Uterus (tissue), 4 donors: Measurements from ENCODE around the gene FNBP1L. TPM values are rescaled to one million over a fixed set of nuclear protein-coding genes. Genes with fewer than 3 reads are reported as not detected.

Experiments
- DNase-seq, 2 donors: peaks; one replicate each; pipeline ENCODE4 v3.0.0-alpha.2; 2019 to 2020
- H3K27ac ChIP-seq, 2 donors: fragments of 200-600 bp; sonication (generic); 1 replicate in 1 of 2; 2 replicates in 1 of 2; pipeline ENCODE4 v1.5.1; 2016 to 2018
- H3K27me3 ChIP-seq, 2 donors: fragments of 200-600 bp; sonication (generic); one replicate each; pipeline ENCODE4 v1.5.1; 2018 to 2019; ENCODE audit warnings: control low read depth in 1 of 2
- H3K36me3 ChIP-seq, 2 donors: fragments of 200-600 bp; sonication (generic); one replicate each; pipeline ENCODE4 v1.5.1; 2019; ENCODE audit warnings: control low read depth in 1 of 2
- H3K4me1 ChIP-seq, 2 donors: fragments of 200-600 bp; sonication (generic); one replicate each; pipeline ENCODE4 v1.5.1; 2018 to 2019; ENCODE audit warnings: control low read depth in 1 of 2
- H3K4me3 ChIP-seq, 2 donors: fragments of 200-600 bp; sonication (generic); 1 replicate in 1 of 2; 2 replicates in 1 of 2; pipeline ENCODE4 v1.5.1; 2018 to 2019; ENCODE audit warnings: mild to moderate bottlenecking in 1 of 2
- H3K9me3 ChIP-seq, 2 donors: fragments of 200-600 bp; sonication (generic); one replicate each; pipeline ENCODE4 v1.5.1; 2019; ENCODE audit warnings: control low read depth in 1 of 2
- CTCF ChIP-seq, 4 experiments: fragments of 200-600 bp in 2 of 4; fragments of 450-650 bp in 2 of 4; sonication (generic) in 2 of 4; IDR thresholded peaks; one replicate each; pipeline ENCODE4 v1.5.1; 2016 to 2019; ENCODE audit warnings: antibody characterized with exemption in 4 of 4, mild to moderate bottlenecking in 2 of 4, moderate library complexity in 1 of 4
- POLR2A ChIP-seq, 2 donors: fragments of 450-650 bp; IDR thresholded peaks; one replicate each; pipeline ENCODE4 v1.6.1; 2016; ENCODE audit warnings: antibody characterized with exemption in 2 of 2, mild to moderate bottlenecking in 1 of 2, moderate library complexity in 1 of 2
- intact Hi-C: fragments of 100-400 bp; cut with DNase I; formaldehyde crosslinking; loops from one replicate; pipeline ENCODE4 v1.15.1; 2023; ENCODE audit warnings: low total_unique reads
- total RNA-seq, 4 donors: library from RNA; depleted of rRNA in 3 of 4; stranded (reverse); fragments of >200 nt in 3 of 4; gene quantifications; one replicate each; pipeline versions ENCODE4 v1.1.0 to v1.2.4, GENCODE V29; 2014 to 2023
- donor health status: DM: yes; HTN: yes; CAD: no.

The FNBP1L gene
- total RNA-seq, 4 donors from 2014 or later = 14.9 to 88.1 (median 23.0) TPM

- Histone ChIP-seq H3K27ac (no peak overlapping the region), H3K36me3 (no peaks in the 10 kb centered on the region)
- DNase-seq = no peak
Measured at GRCh38 chr1:93577536-93578432, 129.9 kb downstream of the FNBP1L start.

GRCh38 chr1:93578433-93578830 is 130.5 kb downstream of the FNBP1L start:
- H3K36me3 ChIP-seq = no peaks in the 10 kb centered on the region
- H3K27ac ChIP-seq = peak overlapping the region in 1 of 2 donors; percentile 76

More at GRCh38 chr1:93577536-93578432, 129.9 kb downstream of the FNBP1L start:
- H3K4me3 ChIP-seq = no peak overlapping the region
- no peaks in the 10 kb centered on the region for H3K4me1 ChIP-seq
- TF ChIP-seq POLR2A (IDR thresholded peaks at IDR 0.05) = no peak
- no peak for TF ChIP-seq CTCF (IDR thresholded peaks at IDR 0.05)
- no peaks in the 10 kb centered on the region for H3K9me3 ChIP-seq
- no peaks in the 10 kb centered on the region for H3K27me3 ChIP-seq
- intact Hi-C loops = no loop called here

GRCh38 chr1:93578911-93579825 is 131.2 kb downstream of the FNBP1L start:
- H3K27me3 ChIP-seq = no peaks in the 10 kb centered on the region
- no peaks in the 10 kb centered on the region for H3K4me1 ChIP-seq
- no peak for DNase-seq
- no peaks in the 10 kb centered on the region for H3K36me3 ChIP-seq
- H3K4me3 ChIP-seq = no peak overlapping the region
- TF ChIP-seq POLR2A (IDR thresholded peaks at IDR 0.05) (no peak), CTCF (IDR thresholded peaks at IDR 0.05) (no peak)
- H3K9me3 ChIP-seq = no peaks in the 10 kb centered on the region
- intact Hi-C loops = no loop called here
- H3K27ac ChIP-seq = peak overlapping the region; percentile 35 to 76

More at GRCh38 chr1:93578433-93578830, 130.5 kb downstream of the FNBP1L start:
- no peaks in the 10 kb centered on the region for H3K4me1 ChIP-seq
- TF ChIP-seq CTCF (IDR thresholded peaks at IDR 0.05) = no peak
- TF ChIP-seq POLR2A (IDR thresholded peaks at IDR 0.05) = no peak
- no peak overlapping the region for H3K4me3 ChIP-seq
- intact Hi-C loops = no loop called here
- no peaks in the 10 kb centered on the region for H3K9me3 ChIP-seq
- DNase-seq = no peak
- H3K27me3 ChIP-seq = no peaks in the 10 kb centered on the region

GRCh38 chr1:93579891-93580290 is 132.0 kb downstream of the FNBP1L start:
- intact Hi-C loops = no loop called here
- Histone ChIP-seq H3K36me3 (no peaks in the 10 kb centered on the region), H3K9me3 (no peaks in the 10 kb centered on the region), H3K4me1 (no peaks in the 10 kb centered on the region), H3K27me3 (no peaks in the 10 kb centered on the region), H3K27ac (peak overlapping the region; percentile 35 to 76), H3K4me3 (no peak overlapping the region)
- TF ChIP-seq POLR2A (IDR thresholded peaks at IDR 0.05) (no peak), CTCF (IDR thresholded peaks at IDR 0.05) (no peak)
- peak in 1 of 2 donors; percentile 76 for DNase-seq
